Neuronal stem cell (in vitro differentiated cells): ENCODE data around the gene AGBL3.
A peak's percentile ranks its signal among the peaks of the same experiment; 100 is the strongest.
"Not testable (repeated sequence)": the region's sequence is repeated elsewhere in the genome, so short reads cannot be mapped to it uniquely, and the experiment has no call there.

ENCODE experiments used
- DNase-seq: peaks from one replicate; pipeline ENCODE4 v3.0.0-alpha.2; 2013; ENCODE audit warnings: low spot score
- H2AFZ ChIP-seq: one replicate; pipeline ENCODE4 v1.6.1; 2013; ENCODE audit warnings: mild to moderate bottlenecking, low read length, inconsistent platforms
- H2AK5ac ChIP-seq: 2 replicates; pipeline ENCODE4 v1.6.1; 2013; ENCODE audit warnings: low read depth, mild to moderate bottlenecking, inconsistent platforms, low read length, moderate library complexity, mixed read lengths
- H2BK120ac ChIP-seq: 2 replicates; pipeline ENCODE4 v1.6.1; 2013; ENCODE audit warnings: low read depth, mild to moderate bottlenecking, inconsistent platforms, low read length, moderate library complexity, mixed read lengths
- H2BK12ac ChIP-seq: one replicate; pipeline ENCODE4 v1.6.1; 2013; ENCODE audit warnings: low read length, inconsistent platforms
- H2BK15ac ChIP-seq: 2 replicates; pipeline ENCODE4 v1.6.1; 2013; ENCODE audit warnings: mild to moderate bottlenecking, low read length, inconsistent platforms, mixed read lengths
- H2BK5ac ChIP-seq: one replicate; pipeline ENCODE4 v1.6.1; 2013; ENCODE audit warnings: inconsistent platforms, mild to moderate bottlenecking, low read length, moderate library complexity
- H3K14ac ChIP-seq: one replicate; pipeline ENCODE4 v1.6.1; 2013; ENCODE audit warnings: low read length, inconsistent platforms
- H3K18ac ChIP-seq: 2 replicates; pipeline ENCODE4 v1.6.1; 2013; ENCODE audit warnings: low read length, inconsistent platforms
- H3K23ac ChIP-seq: 2 replicates; pipeline ENCODE4 v1.6.1; 2013; ENCODE audit warnings: low read depth, mild to moderate bottlenecking, mixed read lengths, low read length, inconsistent platforms; ENCODE audit not compliant: poor library complexity
- H3K27ac ChIP-seq: replicated peaks from 3 replicates; pipeline ENCODE4 v1.5.1; 2013; ENCODE audit warnings: low read length, inconsistent platforms
- H3K27me3 ChIP-seq, 3 experiments: 2 replicates each; pipeline ENCODE4 v1.6.1; 2013; ENCODE audit warnings: low read length in 3 of 3, mild to moderate bottlenecking in 2 of 3, inconsistent platforms in 1 of 3, low read depth in 1 of 3, mixed read lengths in 1 of 3, moderate library complexity in 1 of 3; ENCODE audit not compliant: control insufficient read depth in 3 of 3, insufficient read depth in 3 of 3
- H3K36me3 ChIP-seq, 2 donors: replicated peaks in 1 of 2; 2 replicates each; pipeline ENCODE4 v1.6.1; 2013; ENCODE audit warnings: low read length in 2 of 2; ENCODE audit not compliant: control insufficient read depth in 2 of 2, insufficient read depth in 2 of 2
- H3K4ac ChIP-seq: 2 replicates; pipeline ENCODE4 v1.6.1; 2013; ENCODE audit warnings: inconsistent platforms, mild to moderate bottlenecking, low read length, moderate library complexity
- H3K4me1 ChIP-seq, 2 donors: 1 replicate in 1 of 2; 2 replicates in 1 of 2; pipeline ENCODE4 v1.6.1; 2013; ENCODE audit warnings: low read length in 2 of 2, low read depth in 1 of 2; ENCODE audit not compliant: control insufficient read depth in 2 of 2, insufficient read depth in 1 of 2
- H3K4me2 ChIP-seq: one replicate; pipeline ENCODE4 v1.6.1; 2013; ENCODE audit warnings: mild to moderate bottlenecking, low read length, inconsistent platforms; ENCODE audit not compliant: insufficient read depth, poor library complexity, severe bottlenecking
- H3K4me3 ChIP-seq, 2 donors: 2 replicates each; pipeline ENCODE4 v1.5.1; 2013; ENCODE audit warnings: low read length in 2 of 2, mild to moderate bottlenecking in 2 of 2, inconsistent platforms in 1 of 2, moderate library complexity in 1 of 2
- H3K79me1 ChIP-seq: one replicate; pipeline ENCODE4 v1.6.1; 2013; ENCODE audit warnings: low read depth, mild to moderate bottlenecking, inconsistent platforms, low read length, moderate library complexity
- H3K9ac ChIP-seq: one replicate; pipeline ENCODE4 v1.6.1; 2013; ENCODE audit warnings: mild to moderate bottlenecking, low read depth, low read length, inconsistent platforms; ENCODE audit not compliant: poor library complexity
- H3K9me3 ChIP-seq, 2 donors: replicated peaks in 1 of 2; 2 replicates each; pipeline versions ENCODE3 to v1.6.1; 2013; ENCODE audit warnings: low read length in 2 of 2, mild to moderate bottlenecking in 2 of 2, inconsistent platforms in 1 of 2, low read depth in 1 of 2, mixed read lengths in 1 of 2, moderate library complexity in 1 of 2; ENCODE audit not compliant: control insufficient read depth in 2 of 2, insufficient read depth in 1 of 2
- H4K8ac ChIP-seq: one replicate; pipeline ENCODE4 v1.6.1; 2013; ENCODE audit warnings: low read depth, mild to moderate bottlenecking, inconsistent platforms, low read length, moderate library complexity
- H4K91ac ChIP-seq: one replicate; pipeline ENCODE4 v1.6.1; 2013; ENCODE audit warnings: low read length, low read depth, mild to moderate bottlenecking, inconsistent platforms; ENCODE audit not compliant: poor library complexity
- WGBS, 2 donors: extraction: QIAGEN DNeasy Blood & Tissue Kit; methylation state at CpG; one replicate each; pipeline ENCODE4 v1.1.7; 2013; ENCODE audit warnings: missing lambda C conversion rate in 2 of 2, mixed read lengths in 1 of 2; ENCODE audit not compliant: insufficient read length in 2 of 2, insufficient replicate concordance in 1 of 2; ENCODE audit errors: extremely low coverage in 2 of 2; 5-methylcytosine and 5-hydroxymethylcytosine counted together

AGBL3 gene

DNA sequence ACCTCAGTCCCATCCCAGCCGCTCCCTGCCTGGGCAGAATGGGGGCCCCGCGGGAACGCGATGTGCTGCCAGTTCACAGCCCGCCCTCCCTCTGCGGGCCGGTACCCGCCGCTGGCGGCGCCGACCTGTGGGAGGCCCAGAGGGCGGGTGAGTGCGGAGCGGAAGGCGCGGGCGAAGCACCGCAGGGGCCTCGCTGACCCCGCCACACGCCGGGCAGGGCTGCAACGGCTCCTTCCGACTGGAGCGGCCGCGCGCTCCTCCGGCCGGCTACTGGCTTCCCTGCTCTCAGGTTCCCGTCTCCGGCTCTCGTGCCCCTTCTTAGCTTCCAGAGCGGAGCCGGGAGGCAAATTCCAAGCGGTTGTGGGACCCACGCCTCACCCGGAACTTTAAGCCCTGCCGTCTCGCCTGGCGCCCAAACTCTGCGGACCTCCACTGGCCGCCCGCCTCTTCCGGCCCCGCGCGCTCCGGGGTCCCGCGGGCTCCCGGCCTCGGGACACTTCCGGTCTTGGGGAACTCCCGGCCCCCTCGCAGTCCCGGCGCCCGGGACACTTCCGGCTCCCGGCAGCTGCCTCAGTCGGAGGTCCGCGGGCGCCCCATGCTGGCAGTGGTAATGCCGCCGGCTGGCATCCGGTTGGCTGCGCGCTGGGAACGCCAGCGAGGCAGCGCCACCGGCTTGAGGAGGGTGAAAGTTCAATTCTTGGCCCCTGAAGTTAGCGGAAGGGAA, 184.1 kb downstream of the AGBL3 start, which contains the start of gene CYREN:
Gene CYREN (minus strand): TSS at position 434 of the 724 bp plus-strand sequence. CDS start 1,785 bp downstream, outside the sequence.
- Histone ChIP-seq H2AK5ac (no peak within 1 kb of the TSS), H3K4ac (no peak within 1 kb of the TSS), H3K79me1 (peaks cover 10% of the 10 kb centered on the region), H3K36me3 (peaks cover 35 to 38% of the 10 kb centered on the region in 2 donors), H2BK15ac (no peak within 1 kb of the TSS), H3K9me3 (no peaks in the 10 kb centered on the region), H2BK12ac (no peak within 1 kb of the TSS), H3K14ac (peak within 1 kb of the TSS; percentile 98), H3K23ac (peak within 1 kb of the TSS; percentile 91), H3K4me2 (peak within 1 kb of the TSS; percentile 85), H2BK5ac (peak within 1 kb of the TSS; percentile 96), H3K27ac (peak within 1 kb of the TSS; percentile 96), H3K27me3 (no peaks in the 10 kb centered on the region), H3K9ac (peak within 1 kb of the TSS; percentile 96), H3K4me3 (peak within 1 kb of the TSS; percentile 87 to 99), H2AFZ (peak within 1 kb of the TSS; percentile 99), H4K91ac (peak within 1 kb of the TSS; percentile 97), H3K18ac (peak within 1 kb of the TSS; percentile 97), H4K8ac (peak within 1 kb of the TSS; percentile 65), H3K4me1 (peaks cover 3 to 10% of the 10 kb centered on the region in 2 donors), H2BK120ac (no peak within 1 kb of the TSS)
- no CpG with 5 or more reads among the region's 77 CpGs for WGBS, 2 donors
- DNase-seq = peak; percentile 84

GRCh38 chr7:135170998-135171481, 184.7 kb downstream of the AGBL3 start:
- H3K4me1 ChIP-seq, H2BK120ac ChIP-seq, H3K23ac ChIP-seq, DNase-seq, H4K91ac ChIP-seq, H3K79me1 ChIP-seq, H2BK15ac ChIP-seq, H2BK12ac ChIP-seq, H3K9me3 ChIP-seq, H3K9ac ChIP-seq, H2BK5ac ChIP-seq, H2AK5ac ChIP-seq, H3K4ac ChIP-seq, H3K27me3 ChIP-seq, H4K8ac ChIP-seq, H3K14ac ChIP-seq: not testable (repeated sequence)
- H3K18ac ChIP-seq = peak overlapping the region; percentile 71
- H2AFZ ChIP-seq = peak overlapping the region; percentile 99
- H3K4me2 ChIP-seq = peak overlapping the region; percentile 85
- peak overlapping the region; percentile 71 to 87 for H3K4me3 ChIP-seq
- peak overlapping the region; percentile 96 for H3K27ac ChIP-seq
- no CpG with 5 or more reads among the region's 12 CpGs for WGBS, 2 donors
- H3K36me3 ChIP-seq = peaks cover 29 to 32% of the 10 kb centered on the region in 2 donors

- not testable (repeated sequence) for H3K4me2 ChIP-seq, H3K4me1 ChIP-seq, H4K91ac ChIP-seq, H2AK5ac ChIP-seq, H3K23ac ChIP-seq, H2BK120ac ChIP-seq, H2BK5ac ChIP-seq, H3K14ac ChIP-seq, H3K18ac ChIP-seq, H3K79me1 ChIP-seq, H2BK15ac ChIP-seq, H4K8ac ChIP-seq, H3K9ac ChIP-seq, DNase-seq, H3K27me3 ChIP-seq, H3K27ac ChIP-seq, H3K9me3 ChIP-seq, H2BK12ac ChIP-seq, H3K4ac ChIP-seq
- Histone ChIP-seq H3K4me3 (peak overlapping the region in 1 of 2 donors; percentile 12), H3K36me3 (peaks cover 22 to 25% of the 10 kb centered on the region in 2 donors), H2AFZ (peak overlapping the region; percentile 87)
- no CpG with 5 or more reads among the region's 19 CpGs for WGBS, 2 donors
These were observed 185.4 kb downstream of the AGBL3 start for GRCh38 chr7:135171581-135172291.

- not testable (repeated sequence) for H3K36me3 ChIP-seq, H3K27me3 ChIP-seq, H2AK5ac ChIP-seq, H3K14ac ChIP-seq, H3K4me2 ChIP-seq, H3K4me3 ChIP-seq, H3K18ac ChIP-seq, H2BK12ac ChIP-seq, H3K27ac ChIP-seq, H2BK120ac ChIP-seq, H2AFZ ChIP-seq, H3K9ac ChIP-seq, H3K79me1 ChIP-seq, H3K4ac ChIP-seq, H4K91ac ChIP-seq, DNase-seq, H3K23ac ChIP-seq, H4K8ac ChIP-seq, H2BK5ac ChIP-seq, H3K9me3 ChIP-seq, H2BK15ac ChIP-seq
- H3K4me1 ChIP-seq = peaks cover 13 to 14% of the 10 kb centered on the region in 2 donors
- no CpG with 5 or more reads among the region's 4 CpGs for WGBS, 2 donors
These were observed 187.6 kb downstream of the AGBL3 start for GRCh38 chr7:135173916-135174315.
